ENCODE data around the gene NME3.

Gene NME3

DNA sequence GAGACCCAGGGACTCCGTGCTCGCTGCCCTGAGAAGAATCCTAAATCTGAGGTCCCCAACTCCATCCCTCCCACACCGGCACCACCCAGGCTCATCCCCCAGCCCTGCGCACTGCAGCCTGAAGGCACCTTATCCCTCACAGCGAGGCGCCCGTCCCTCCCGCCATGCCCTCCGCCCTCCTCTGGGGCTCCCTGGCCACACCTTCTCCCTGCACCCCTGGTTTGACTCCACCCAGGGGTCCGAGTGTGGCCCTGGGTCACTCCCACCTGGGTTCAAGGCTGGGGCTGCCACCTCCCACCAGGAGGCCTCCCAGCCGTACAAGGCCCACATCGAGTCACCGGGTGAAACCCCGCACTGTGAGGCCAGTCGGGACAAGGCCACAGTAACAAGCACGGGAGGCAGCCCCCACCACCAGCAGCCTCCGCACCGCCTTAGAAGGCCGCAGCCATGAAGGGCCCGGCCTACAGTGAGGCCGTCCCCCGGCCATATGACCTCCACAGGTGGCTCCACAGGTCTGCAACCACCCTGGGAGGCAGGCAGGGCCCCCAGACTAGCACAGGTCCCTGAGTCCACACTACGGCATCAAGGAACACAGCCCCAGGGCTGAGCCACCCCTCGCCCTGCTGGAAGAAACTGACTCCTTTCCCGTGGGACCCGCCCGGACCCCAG lies 47.0 kb upstream of the NME3 start:
- TF ChIP-seq, protein P1, sequence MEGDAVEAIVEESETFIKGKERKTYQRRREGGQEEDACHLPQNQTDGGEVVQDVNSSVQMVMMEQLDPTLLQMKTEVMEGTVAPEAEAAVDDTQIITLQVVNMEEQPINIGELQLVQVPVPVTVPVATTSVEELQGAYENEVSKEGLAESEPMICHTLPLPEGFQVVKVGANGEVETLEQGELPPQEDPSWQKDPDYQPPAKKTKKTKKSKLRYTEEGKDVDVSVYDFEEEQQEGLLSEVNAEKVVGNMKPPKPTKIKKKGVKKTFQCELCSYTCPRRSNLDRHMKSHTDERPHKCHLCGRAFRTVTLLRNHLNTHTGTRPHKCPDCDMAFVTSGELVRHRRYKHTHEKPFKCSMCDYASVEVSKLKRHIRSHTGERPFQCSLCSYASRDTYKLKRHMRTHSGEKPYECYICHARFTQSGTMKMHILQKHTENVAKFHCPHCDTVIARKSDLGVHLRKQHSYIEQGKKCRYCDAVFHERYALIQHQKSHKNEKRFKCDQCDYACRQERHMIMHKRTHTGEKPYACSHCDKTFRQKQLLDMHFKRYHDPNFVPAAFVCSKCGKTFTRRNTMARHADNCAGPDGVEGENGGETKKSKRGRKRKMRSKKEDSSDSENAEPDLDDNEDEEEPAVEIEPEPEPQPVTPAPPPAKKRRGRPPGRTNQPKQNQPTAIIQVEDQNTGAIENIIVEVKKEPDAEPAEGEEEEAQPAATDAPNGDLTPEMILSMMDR (IDR thresholded peaks at IDR 0.05): no peak
- Histone ChIP-seq H3K27ac (no peak overlapping the region), H3K4me1 (ENCODE audit: control insufficient read depth in 1 of 2, insufficient read depth in 1 of 2, low read depth in 1 of 2, low read length in 1 of 2) (no peaks in the 10 kb centered on the region), H3K27me3 (no peaks in the 10 kb centered on the region), H3K36me3 (peaks cover 91% of the 10 kb centered on the region), H3K9me3 (no peaks in the 10 kb centered on the region), H3K4me3 (ENCODE audit: low read depth in 1 of 2, low read length in 1 of 2) (no peak overlapping the region)

DNA sequence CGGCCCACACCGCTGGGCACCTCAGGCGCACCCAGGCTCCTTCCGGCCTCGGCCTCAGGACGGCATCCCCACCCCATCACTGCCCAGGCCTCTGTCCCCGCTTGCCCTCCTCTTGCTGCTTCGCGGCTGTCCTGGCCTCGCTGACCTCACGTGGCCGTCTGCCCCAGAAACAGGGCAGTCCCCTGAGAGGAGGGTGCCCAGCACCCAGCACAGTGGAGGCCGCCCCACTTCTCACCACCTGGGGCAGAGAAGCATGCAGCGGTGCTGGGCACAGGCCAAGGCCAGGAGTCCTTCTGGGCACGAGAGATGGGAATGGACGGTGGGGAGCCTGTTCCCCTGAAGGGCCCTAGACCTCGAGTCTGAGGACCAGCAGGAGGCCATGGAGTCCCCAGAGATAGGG lies 46.4 kb upstream of the NME3 start:
- peaks cover 95% of the 10 kb centered on the region for H3K36me3 ChIP-seq
- no peaks in the 10 kb centered on the region for H3K27me3 ChIP-seq
- H3K4me3 ChIP-seq (ENCODE audit: low read depth in 1 of 2, low read length in 1 of 2): no peak overlapping the region
- H3K4me1 ChIP-seq (ENCODE audit: control insufficient read depth in 1 of 2, insufficient read depth in 1 of 2, low read depth in 1 of 2, low read length in 1 of 2): no peaks in the 10 kb centered on the region
- TF ChIP-seq, protein P1 (IDR thresholded peaks at IDR 0.05): no peak
- H3K9me3 ChIP-seq: no peaks in the 10 kb centered on the region
- no peak overlapping the region for H3K27ac ChIP-seq

DNA sequence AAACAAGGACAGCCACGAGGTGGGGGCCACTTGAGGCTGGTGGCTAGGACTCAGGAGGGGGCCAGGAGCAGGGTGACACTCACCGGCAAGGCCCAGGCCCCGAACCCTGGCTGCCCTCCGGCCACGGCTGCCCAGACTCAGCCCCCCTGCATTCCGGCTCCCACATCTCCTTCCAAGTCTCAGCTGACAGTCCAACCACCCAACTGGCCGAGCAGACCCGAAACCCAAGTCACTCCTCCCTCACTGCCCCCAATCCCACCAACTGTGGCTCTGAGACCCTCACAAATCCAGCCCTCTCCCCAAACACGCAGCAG lies 45.9 kb upstream of the NME3 start:
- Histone ChIP-seq H3K36me3 (peaks cover 91% of the 10 kb centered on the region), H3K4me3 (ENCODE audit: low read depth in 1 of 2, low read length in 1 of 2) (no peak overlapping the region), H3K4me1 (ENCODE audit: control insufficient read depth in 1 of 2, insufficient read depth in 1 of 2, low read depth in 1 of 2, low read length in 1 of 2) (no peaks in the 10 kb centered on the region), H3K9me3 (no peaks in the 10 kb centered on the region), H3K27ac (no peak overlapping the region), H3K27me3 (no peaks in the 10 kb centered on the region)
- TF ChIP-seq, protein P1 (IDR thresholded peaks at IDR 0.05): no peak

DNA sequence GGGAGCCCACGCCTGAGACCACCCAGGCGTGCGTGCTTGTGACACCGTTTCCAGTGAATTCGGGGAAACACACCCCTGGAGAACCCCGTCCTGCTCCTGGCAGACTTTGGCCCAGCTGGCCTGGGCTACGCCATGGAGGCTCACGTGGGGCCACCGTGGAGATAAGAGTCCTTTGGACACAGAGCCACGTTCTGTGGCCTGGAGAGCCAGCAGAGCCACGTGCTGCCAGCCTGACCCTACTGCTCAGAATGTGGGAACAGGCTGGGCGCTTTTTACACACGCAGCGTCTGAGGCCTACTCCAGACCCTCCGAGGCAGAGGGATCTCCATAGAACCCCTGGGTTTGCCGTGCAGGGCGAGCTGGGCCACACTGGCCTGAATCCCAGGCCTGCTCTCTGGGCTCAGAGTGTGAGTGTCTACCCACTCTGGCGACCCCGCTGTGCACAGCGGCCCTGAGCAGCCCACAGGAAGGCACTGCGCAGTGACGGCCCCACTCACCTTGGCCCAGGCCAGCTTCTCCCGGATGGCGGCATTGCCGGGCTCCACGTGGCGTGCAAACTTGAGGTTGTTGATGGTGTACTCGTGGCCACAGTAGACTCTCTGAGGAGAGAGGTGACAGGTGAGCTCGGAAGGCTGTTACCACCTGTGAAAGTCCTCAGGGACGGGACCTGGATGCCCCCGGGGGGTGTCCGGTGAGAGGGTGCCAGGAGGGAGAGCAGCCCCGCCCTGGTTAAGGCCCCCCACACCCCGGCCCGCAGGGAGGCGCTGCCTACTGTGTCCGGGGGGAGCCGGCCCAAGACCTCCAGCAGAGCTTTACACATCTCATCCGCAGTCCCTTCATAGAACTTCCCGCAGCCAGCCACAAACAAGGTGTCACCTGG lies 45.3 kb upstream of the NME3 start:
- H3K9me3 ChIP-seq: no peaks in the 10 kb centered on the region
- H3K27me3 ChIP-seq: no peaks in the 10 kb centered on the region
- H3K4me1 ChIP-seq (ENCODE audit: control insufficient read depth in 1 of 2, insufficient read depth in 1 of 2, low read depth in 1 of 2, low read length in 1 of 2): no peaks in the 10 kb centered on the region
- H3K4me3 ChIP-seq (ENCODE audit: low read depth in 1 of 2, low read length in 1 of 2): no peak overlapping the region
- TF ChIP-seq, protein P1 (IDR thresholded peaks at IDR 0.05): no peak
- peaks cover 85% of the 10 kb centered on the region for H3K36me3 ChIP-seq
- no peak overlapping the region for H3K27ac ChIP-seq

DNA sequence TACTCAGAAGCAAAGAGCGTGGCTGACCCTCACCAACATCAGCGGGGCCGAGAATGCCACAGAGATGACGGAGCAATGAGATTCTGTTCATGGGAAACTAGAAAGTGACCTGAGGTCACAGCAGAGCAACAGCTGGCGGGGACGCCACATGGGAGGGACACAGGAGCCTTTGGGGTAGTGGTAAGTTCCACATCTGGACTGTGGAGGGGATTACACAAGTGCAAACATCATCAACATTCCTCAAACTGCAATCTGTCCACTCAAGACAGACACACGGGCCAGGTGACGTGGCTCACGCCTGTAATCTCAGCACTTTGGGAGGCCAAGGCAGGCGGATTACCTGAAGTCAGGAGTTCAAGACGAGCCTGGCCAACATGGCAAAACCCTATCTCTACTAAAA lies 44.1 kb upstream of the NME3 start:
- TF ChIP-seq, protein P1 (IDR thresholded peaks at IDR 0.05): no peak
- no peak overlapping the region for H3K4me3 ChIP-seq (ENCODE audit: low read depth in 1 of 2, low read length in 1 of 2)
- no peaks in the 10 kb centered on the region for H3K4me1 ChIP-seq (ENCODE audit: control insufficient read depth in 1 of 2, insufficient read depth in 1 of 2, low read depth in 1 of 2, low read length in 1 of 2)
- peaks cover 77% of the 10 kb centered on the region for H3K36me3 ChIP-seq
- H3K9me3 ChIP-seq: no peaks in the 10 kb centered on the region
- H3K27ac ChIP-seq: no peak overlapping the region
- no peaks in the 10 kb centered on the region for H3K27me3 ChIP-seq
